GM19467 (cell line): ENCODE results near the gene ZNF408.

Experiments
- ATAC-seq: cut with Tn5 transposase; IDR thresholded peaks from one replicate; pipeline ENCODE4 v1.9.1; 2021; ENCODE audit warnings: mild to moderate bottlenecking, moderate library complexity; ENCODE audit not compliant: unreplicated experiment

The ZNF408 gene

DNA sequence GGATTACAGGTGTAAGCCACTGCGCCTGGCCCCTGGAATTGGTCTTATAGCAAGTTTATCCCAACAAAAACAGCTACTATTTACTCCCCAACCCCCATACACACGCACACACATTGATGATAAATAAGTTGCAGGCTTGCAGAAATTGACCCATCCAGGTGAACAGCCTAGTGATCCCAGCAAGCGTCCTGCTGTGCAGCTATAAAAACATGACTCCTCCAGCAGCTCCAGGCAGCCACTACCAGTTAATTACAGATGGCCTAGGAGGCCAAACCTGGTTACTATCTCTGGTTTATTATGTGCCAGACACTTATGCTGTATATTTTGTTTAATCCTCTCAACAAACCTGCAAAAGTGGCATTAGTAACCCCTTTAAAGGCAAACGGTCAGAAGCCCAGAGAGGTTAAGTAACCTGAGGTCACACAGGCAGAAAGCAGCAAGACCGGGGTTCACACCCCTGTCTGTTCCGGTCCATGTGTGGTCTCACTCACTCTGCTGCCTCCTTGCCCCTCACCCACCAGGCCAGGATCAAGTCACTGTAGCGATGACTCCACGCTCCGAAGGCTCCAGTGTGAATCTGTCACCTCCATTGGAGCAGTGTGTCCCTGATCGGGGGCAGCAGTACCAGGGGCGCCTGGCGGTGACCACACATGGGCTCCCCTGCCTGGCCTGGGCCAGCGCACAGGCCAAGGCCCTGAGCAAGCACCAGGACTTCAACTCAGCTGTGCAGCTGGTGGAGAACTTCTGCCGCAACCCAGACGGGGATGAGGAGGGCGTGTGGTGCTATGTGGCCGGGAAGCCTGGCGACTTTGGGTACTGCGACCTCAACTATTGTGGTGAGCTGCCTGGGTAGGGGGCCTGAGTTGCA lies 24.7 kb downstream of the ZNF408 start:
- ATAC-seq = no peak

DNA sequence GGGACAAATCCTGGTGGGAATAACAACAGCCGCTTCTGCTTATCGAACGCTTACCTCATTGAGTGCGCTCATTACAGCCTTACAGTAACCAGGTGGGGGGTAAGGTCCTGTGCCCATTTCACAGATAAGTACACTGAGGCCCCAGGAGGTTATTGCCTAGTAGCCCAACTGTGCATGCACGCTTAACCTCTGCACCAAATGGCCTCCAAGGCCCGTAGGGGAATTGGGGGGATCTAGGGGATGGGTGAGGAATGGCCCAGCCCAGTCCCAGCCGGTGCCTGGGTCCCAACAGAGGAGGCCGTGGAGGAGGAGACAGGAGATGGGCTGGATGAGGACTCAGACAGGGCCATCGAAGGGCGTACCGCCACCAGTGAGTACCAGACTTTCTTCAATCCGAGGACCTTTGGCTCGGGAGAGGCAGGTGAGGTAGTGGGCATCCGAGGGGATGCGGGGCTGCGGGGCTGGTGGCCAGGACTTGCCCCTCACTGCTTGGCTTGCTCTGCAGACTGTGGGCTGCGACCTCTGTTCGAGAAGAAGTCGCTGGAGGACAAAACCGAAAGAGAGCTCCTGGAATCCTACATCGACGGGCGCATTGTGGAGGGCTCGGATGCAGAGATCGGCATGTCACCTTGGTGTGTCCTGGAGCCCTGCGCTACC lies 25.5 kb downstream of the ZNF408 start:
- ATAC-seq = no peak

DNA sequence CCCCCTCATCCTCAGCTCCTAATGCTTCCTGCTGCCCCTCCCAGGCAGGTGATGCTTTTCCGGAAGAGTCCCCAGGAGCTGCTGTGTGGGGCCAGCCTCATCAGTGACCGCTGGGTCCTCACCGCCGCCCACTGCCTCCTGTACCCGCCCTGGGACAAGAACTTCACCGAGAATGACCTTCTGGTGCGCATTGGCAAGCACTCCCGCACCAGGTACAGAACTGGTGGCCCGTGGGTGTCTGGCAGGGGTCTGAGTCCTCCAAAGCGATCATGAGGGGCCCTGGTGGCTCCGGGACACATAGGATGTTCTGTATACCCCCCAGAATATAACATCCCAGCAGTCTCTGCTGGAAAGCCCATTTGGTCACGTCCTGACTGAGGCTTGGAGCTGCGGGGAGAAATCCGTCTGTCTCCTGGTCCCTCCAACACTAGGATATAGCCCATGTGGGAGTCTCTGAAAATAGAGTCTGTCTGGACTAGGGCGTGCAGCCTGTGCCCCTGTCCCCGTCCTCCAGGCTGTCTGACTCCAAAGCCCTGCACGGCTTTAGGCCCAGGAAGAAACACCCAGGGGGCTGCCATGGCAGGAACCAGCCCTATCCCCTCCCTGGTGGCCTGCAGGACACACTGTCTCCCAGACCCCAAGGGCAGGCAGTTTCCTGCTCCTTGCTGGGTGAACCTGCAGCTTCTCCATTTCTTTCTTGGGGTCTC lies 27.3 kb downstream of the ZNF408 start:
- ATAC-seq = no peak

- ATAC-seq = no peak
Observed at GRCh38 chr11:46728659-46729040, 27.8 kb downstream of the ZNF408 start.

DNA sequence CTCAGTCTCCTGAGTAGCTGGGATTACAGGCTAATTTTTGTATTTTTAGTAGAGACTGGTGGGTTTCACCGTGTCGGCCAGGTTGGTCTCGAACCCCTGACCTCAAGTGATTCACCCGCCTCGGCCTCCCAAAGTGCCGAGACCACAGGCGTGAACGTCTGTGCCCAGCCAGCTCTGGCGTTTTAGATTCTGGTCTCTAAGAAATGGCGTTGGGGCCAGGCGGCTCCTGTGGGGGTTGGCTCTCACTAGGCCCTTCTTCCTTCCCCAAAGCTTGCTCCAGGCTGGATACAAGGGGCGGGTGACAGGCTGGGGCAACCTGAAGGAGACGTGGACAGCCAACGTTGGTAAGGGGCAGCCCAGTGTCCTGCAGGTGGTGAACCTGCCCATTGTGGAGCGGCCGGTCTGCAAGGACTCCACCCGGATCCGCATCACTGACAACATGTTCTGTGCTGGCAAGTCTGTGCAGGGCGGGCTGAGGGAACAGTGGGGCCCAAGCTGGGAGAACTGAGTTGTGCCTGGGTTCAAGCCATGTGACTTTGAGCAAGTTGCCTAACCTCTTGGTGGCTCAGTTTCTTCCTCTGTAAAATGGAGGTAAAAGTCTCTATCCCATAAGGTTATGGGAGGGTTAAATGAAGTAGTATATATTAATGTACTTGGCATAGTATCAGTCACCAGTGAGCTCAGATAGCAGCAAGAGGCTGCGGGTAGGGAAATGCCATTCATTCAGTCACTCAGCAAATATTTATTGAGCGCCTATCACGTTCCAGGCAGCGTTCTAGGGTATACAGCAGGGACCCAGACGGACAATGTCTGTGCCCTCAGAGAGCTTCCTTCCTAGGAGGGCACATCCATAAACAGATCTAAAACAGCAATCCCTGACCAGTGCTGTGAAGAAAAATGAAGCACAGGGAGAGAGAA lies 28.5 kb downstream of the ZNF408 start:
- no peak for ATAC-seq

DNA sequence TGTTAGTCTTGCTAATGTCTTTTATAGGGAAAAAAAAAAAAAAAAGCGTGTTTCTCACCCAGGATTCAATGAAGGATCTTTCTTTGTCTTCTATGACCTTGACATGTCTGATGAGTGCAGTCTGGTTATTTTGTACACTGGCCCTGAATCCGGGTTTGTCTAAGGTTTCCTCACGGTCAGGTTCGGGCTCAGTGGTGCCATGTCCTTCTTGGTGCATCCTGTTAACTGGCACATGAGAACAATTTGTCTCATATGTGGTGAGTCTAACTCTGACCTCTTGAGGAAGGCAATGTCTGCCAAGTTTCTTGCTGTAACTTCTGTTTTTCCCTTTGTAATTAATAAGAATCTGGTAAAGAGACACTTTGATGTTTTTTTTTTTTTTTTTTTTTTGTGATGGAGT lies 30.7 kb downstream of the ZNF408 start:
- no peak for ATAC-seq

GRCh38 chr11:46733234-46733633 lies 32.4 kb downstream of the ZNF408 start:
- no peak for ATAC-seq

DNA sequence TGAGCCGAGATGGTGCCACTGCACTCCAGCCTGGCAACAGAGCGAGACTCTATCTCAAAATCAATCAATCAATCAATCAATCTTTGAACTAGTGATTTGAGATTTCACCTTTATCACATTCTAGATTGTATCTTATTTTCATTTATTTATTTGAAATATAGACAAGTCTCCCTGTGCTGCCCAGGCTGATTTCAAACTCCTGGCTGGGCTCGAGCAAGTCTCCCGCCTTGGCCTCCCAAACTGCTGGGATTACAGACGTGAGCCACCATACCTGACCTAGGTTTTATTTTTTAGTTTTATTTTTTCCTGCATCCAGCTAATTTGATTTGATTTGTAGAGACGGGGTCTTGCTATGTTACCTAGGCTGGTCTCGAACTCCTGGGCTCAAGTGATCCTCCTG lies 35.3 kb downstream of the ZNF408 start:
- no peak for ATAC-seq

DNA sequence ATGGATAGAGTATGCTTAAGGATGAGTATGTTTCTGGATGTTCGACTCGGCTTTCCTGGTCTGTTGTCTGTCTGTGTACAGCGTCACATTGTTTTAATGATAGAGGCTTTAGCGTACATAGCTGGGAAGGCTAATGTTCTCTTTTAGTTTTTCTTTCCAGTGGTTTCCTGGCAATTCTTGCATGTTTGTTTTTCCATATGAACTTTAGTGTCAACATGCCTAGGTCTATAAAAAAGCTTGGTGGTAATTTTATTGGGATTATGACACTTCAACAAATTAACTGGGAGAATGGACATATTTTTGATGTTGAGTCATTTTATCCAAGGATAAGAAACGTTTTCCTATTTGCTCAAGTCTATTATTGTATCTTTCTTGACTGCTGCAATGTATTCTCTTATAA lies 35.8 kb downstream of the ZNF408 start:
- no peak for ATAC-seq

DNA sequence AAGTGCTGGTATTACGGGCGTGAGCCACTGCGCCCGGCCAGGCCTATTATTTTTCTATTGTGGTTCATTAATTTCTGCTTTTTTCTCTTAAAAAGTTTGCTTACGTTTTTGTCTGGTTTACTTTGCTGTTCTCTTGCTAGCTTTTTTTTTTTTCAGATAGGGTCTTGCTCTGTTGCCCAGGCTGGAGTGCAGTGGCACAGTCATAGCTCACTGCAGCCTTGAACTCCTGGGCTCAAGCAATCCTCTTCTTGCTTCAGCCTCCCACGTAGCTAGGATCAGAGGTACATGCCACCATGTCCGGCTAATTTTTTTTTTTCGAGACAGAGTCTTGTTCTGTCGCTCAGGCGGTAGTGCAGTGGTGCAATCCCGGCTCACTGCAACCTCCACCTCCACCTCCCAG lies 36.9 kb downstream of the ZNF408 start:
- ATAC-seq = no peak

DNA sequence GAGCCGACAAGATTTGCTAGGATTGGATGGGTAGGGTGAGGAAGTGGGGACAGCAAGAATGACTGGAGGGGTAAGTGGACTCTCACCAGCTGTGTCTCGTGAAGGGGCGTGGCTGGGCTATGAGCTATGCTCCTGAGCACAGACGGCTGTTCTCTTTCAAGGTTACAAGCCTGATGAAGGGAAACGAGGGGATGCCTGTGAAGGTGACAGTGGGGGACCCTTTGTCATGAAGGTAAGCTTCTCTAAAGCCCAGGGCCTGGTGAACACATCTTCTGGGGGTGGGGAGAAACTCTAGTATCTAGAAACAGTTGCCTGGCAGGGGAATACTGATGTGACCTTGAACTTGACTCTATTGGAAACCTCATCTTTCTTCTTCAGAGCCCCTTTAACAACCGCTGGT lies 38.1 kb downstream of the ZNF408 start:
- ATAC-seq = no peak

DNA sequence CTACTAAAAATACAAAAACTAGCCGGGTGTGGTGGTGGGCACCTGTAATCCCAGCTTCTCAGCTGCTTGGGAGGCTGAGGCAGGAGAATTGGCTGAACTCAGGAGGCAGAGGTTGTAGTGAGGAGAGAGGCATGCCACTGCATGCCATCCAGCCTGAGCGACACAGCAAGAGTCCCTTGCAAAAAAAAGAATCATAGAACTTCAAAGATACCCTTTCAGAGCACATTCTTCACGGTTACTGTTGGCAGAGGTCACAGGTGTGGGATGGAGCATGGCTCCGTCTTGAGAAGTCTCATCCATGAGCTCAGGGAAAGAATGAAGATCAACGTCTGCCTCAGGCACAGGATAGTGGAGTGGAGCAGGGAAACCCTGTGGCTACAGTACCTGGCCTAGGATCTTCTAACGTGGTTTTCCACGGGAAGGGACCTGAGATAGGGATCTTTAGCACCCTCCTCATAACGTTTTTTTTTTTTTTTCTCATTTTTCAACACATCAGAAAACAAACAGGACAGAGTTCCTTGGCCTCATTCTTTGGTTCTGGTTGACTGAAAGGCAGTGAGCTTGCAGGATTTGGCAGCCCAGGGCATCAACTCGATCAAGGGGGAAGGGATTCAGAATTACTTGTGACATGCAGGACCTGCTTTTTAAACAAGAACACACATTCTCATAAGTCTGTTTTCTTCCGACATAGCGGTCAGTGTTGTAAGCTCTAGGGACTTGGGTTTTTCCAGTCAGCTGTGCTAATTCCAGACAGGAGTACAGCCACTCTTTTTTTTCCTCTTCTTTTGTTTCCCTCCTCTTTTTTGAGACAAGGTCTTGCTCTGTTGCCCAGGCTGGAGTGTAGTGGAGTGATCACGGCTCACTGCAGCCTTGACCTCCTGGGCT lies 41.0 kb downstream of the ZNF408 start:
- ATAC-seq = no peak

- ATAC-seq = no peak
Observed at GRCh38 chr11:46743043-46743442, 42.2 kb downstream of the ZNF408 start.

- ATAC-seq = no peak
Observed at GRCh38 chr11:46743693-46744339, 43.0 kb downstream of the ZNF408 start.

GRCh38 chr11:46745328-46745727 lies 44.5 kb downstream of the ZNF408 start:
- ATAC-seq = no peak

DNA sequence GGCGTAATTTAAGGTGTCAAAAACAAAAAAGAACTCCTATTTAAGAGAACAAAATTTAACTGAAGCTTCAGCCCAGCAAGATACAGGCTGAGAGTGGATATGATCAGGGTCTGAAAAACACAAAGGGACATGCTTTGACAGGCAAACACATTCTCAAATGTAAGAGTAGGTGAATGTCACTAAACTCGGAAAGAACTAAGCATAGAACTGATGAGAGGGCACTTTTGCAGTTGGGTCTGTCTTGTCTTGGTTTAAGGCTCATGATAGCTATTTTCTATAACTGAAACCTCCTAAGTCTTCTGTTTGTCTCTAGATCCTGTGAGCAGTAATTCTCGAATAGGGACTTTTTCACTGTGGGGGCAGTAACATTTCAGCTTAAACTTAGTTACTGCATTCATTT lies 45.2 kb downstream of the ZNF408 start:
- ATAC-seq = no peak

GRCh38 chr11:46747150-46747549 lies 46.3 kb downstream of the ZNF408 start:
- ATAC-seq = no peak
